HG03342 (cell line): ENCODE data around the gene SHF.
"Not testable (repeated sequence)": the region's sequence is repeated elsewhere in the genome, so short reads cannot be mapped to it uniquely, and the experiment has no call there.

ENCODE experiments used
- ATAC-seq: cut with Tn5 transposase; IDR thresholded peaks from one replicate; pipeline ENCODE4 v1.9.1; 2021; ENCODE audit warnings: mild to moderate bottlenecking, moderate library complexity; ENCODE audit not compliant: unreplicated experiment

SHF gene

GRCh38 chr15:45148076-45149059 is 39.4 kb downstream of the SHF start:
- ATAC-seq: no peak

- no peak for ATAC-seq
Measured at GRCh38 chr15:45147606-45148005, 40.2 kb downstream of the SHF start.

GRCh38 chr15:45146405-45146804 is 41.4 kb downstream of the SHF start:
- no peak for ATAC-seq

GRCh38 chr15:45144775-45145174 is 43.0 kb downstream of the SHF start:
- ATAC-seq: no peak

- ATAC-seq: no peak
Measured at GRCh38 chr15:45143946-45144345, 43.8 kb downstream of the SHF start.

GRCh38 chr15:45143056-45143455 is 44.7 kb downstream of the SHF start:
- no peak for ATAC-seq

GRCh38 chr15:45141386-45141785 is 46.4 kb downstream of the SHF start:
- no peak for ATAC-seq

GRCh38 chr15:45140557-45141250 is 47.1 kb downstream of the SHF start:
- no peak for ATAC-seq

GRCh38 chr15:45139770-45140169 is 48.0 kb downstream of the SHF start:
- no peak for ATAC-seq

GRCh38 chr15:45138814-45139765 is 48.7 kb downstream of the SHF start:
- no peak for ATAC-seq

GRCh38 chr15:45137703-45138102 is 50.1 kb downstream of the SHF start:
- no peak for ATAC-seq

- ATAC-seq: no peak
Measured at GRCh38 chr15:45136378-45136764, 51.4 kb downstream of the SHF start.

GRCh38 chr15:45135705-45136377 is 51.9 kb downstream of the SHF start:
- ATAC-seq: not testable (repeated sequence)

- no peak for ATAC-seq
Measured at GRCh38 chr15:45134682-45135604, 52.8 kb downstream of the SHF start.

- ATAC-seq: no peak
Measured at GRCh38 chr15:45134046-45134445, 53.7 kb downstream of the SHF start.

GRCh38 chr15:45133561-45133920 is 54.2 kb downstream of the SHF start:
- no peak for ATAC-seq

- ATAC-seq: no peak
Measured at GRCh38 chr15:45132844-45133560, 54.8 kb downstream of the SHF start.

GRCh38 chr15:45131510-45131909 is 56.3 kb downstream of the SHF start:
- ATAC-seq: no peak
